Mammary epithelial cell (primary cell): ENCODE measurements around the gene TCF12.

Source experiments
- CTCF ChIP-seq, 2 donors: IDR thresholded peaks in 1 of 2; conservative IDR thresholded peaks in 1 of 2; 2 replicates each; pipeline ENCODE4 v1.5.1; 2011 to 2012; ENCODE audit warnings: inconsistent platforms in 2 of 2, low read length in 2 of 2, mild to moderate bottlenecking in 2 of 2, control low read depth in 1 of 2, low read depth in 1 of 2; ENCODE audit not compliant: insufficient read depth in 1 of 2; ENCODE audit errors: extremely low read depth in 1 of 2
- EZH2 ChIP-seq: IDR thresholded peaks from 2 replicates; pipeline ENCODE4 v1.6.1; 2012; ENCODE audit warnings: low read length, inconsistent platforms, borderline replicate concordance

GRCh38 chr15:57324944-57325679 lies 406.7 kb downstream of the TCF12 start:
- TF ChIP-seq CTCF (conservative IDR thresholded peaks at IDR 0.05 in 1 of 2, IDR thresholded peaks at IDR 0.05 in 1 of 2; ENCODE audit: extremely low read depth in 1 of 2, insufficient read depth in 1 of 2, low read depth in 1 of 2, low read length in 2 of 2) (no peak), EZH2 (no peak)
